Peyer's patch (tissue), 4 donors: ENCODE data around the gene PPAT. TPM values are rescaled to one million over a fixed set of nuclear protein-coding genes. Genes with fewer than 3 reads are reported as not detected.
"Not testable (repeated sequence)": the region's sequence is repeated elsewhere in the genome, so short reads cannot be mapped to it uniquely, and the experiment has no call there.

Experiments
- DNase-seq, 3 donors: peaks; one replicate each; pipeline ENCODE4 v3.0.0-alpha.2; 2017 to 2019
- H3K27ac ChIP-seq, 4 donors: fragments of 200-600 bp; sonication (generic); one replicate each; pipeline ENCODE4 v1.5.1; 2016 to 2019
- H3K27me3 ChIP-seq, 2 donors: fragments of 200-600 bp; sonication (generic); one replicate each; pipeline ENCODE4 v1.5.1; 2019
- H3K36me3 ChIP-seq, 3 donors: fragments of 200-600 bp; sonication (generic); one replicate each; pipeline ENCODE4 v1.5.1; 2016 to 2019
- H3K4me1 ChIP-seq, 4 donors: fragments of 200-600 bp; sonication (generic); one replicate each; pipeline ENCODE4 v1.5.1; 2016 to 2019
- H3K4me3 ChIP-seq, 4 donors: fragments of 200-600 bp; sonication (generic); 1 replicate in 3 of 4; 2 replicates in 1 of 4; pipeline ENCODE4 v1.5.1; 2016 to 2019; ENCODE audit warnings: mild to moderate bottlenecking in 1 of 4
- H3K9me3 ChIP-seq, 4 donors: fragments of 200-600 bp; sonication (generic); one replicate each; pipeline ENCODE4 v1.5.1; 2016 to 2019; ENCODE audit warnings: mild to moderate bottlenecking in 1 of 4
- CTCF ChIP-seq, 6 experiments: fragments of 450-650 bp in 4 of 6; fragments of 200-600 bp in 2 of 6; sonication (generic) in 1 of 6; IDR thresholded peaks; one replicate each; pipeline ENCODE4 v1.5.1; 2017 to 2019; ENCODE audit warnings: antibody characterized with exemption in 6 of 6, mild to moderate bottlenecking in 3 of 6, moderate library complexity in 1 of 6
- POLR2A ChIP-seq, 2 donors: fragments of 450-650 bp; IDR thresholded peaks; one replicate each; pipeline ENCODE4 v1.5.1; 2017; ENCODE audit warnings: antibody characterized with exemption in 2 of 2, mild to moderate bottlenecking in 2 of 2, moderate library complexity in 2 of 2
- total RNA-seq, 4 donors: library from RNA; depleted of rRNA; stranded (reverse); fragments of >200 nt; gene quantifications; one replicate each; pipeline ENCODE4 v1.1.0, GENCODE V29; 2016

Gene PPAT
- total RNA-seq, 4 donors from 2014 or later = 1.6 to 5.0 (median 2.3) TPM

GRCh38 chr4:56464581-56464980, 29.2 kb upstream of the PPAT start:
- Histone ChIP-seq H3K4me1 (peaks cover 0 to 29% (median 11%) of the 10 kb centered on the region in 4 donors), H3K9me3 (no peaks in the 10 kb centered on the region), H3K27me3 (no peaks in the 10 kb centered on the region), H3K27ac (no peak overlapping the region), H3K4me3 (no peak overlapping the region), H3K36me3 (peaks cover 0 to 12% (median 0%) of the 10 kb centered on the region in 3 donors)
- TF ChIP-seq CTCF (IDR thresholded peaks at IDR 0.05) (no peak), POLR2A (IDR thresholded peaks at IDR 0.05) (no peak)
- no peak for DNase-seq

GRCh38 chr4:56463711-56464110, 28.3 kb upstream of the PPAT start:
- Histone ChIP-seq H3K27me3 (no peaks in the 10 kb centered on the region), H3K27ac (no peak overlapping the region), H3K9me3 (no peaks in the 10 kb centered on the region), H3K4me1 (peaks cover 0 to 21% (median 9%) of the 10 kb centered on the region in 4 donors), H3K36me3 (peaks cover 0 to 14% (median 0%) of the 10 kb centered on the region in 3 donors), H3K4me3 (no peak overlapping the region)
- TF ChIP-seq CTCF (IDR thresholded peaks at IDR 0.05) = no peak
- no peak for TF ChIP-seq POLR2A (IDR thresholded peaks at IDR 0.05)
- no peak for DNase-seq

- H3K4me1 ChIP-seq = peaks cover 0 to 14% (median 7%) of the 10 kb centered on the region in 4 donors
- H3K27me3 ChIP-seq = no peaks in the 10 kb centered on the region
- peaks cover 0 to 14% (median 0%) of the 10 kb centered on the region in 3 donors for H3K36me3 ChIP-seq
- no peak overlapping the region for H3K4me3 ChIP-seq
- H3K27ac ChIP-seq = no peak overlapping the region
- DNase-seq = no peak
- H3K9me3 ChIP-seq = no peaks in the 10 kb centered on the region
- TF ChIP-seq POLR2A (IDR thresholded peaks at IDR 0.05) (no peak), CTCF (IDR thresholded peaks at IDR 0.05) (no peak)
These were observed 26.7 kb upstream of the PPAT start for GRCh38 chr4:56462157-56462556.

DNA sequence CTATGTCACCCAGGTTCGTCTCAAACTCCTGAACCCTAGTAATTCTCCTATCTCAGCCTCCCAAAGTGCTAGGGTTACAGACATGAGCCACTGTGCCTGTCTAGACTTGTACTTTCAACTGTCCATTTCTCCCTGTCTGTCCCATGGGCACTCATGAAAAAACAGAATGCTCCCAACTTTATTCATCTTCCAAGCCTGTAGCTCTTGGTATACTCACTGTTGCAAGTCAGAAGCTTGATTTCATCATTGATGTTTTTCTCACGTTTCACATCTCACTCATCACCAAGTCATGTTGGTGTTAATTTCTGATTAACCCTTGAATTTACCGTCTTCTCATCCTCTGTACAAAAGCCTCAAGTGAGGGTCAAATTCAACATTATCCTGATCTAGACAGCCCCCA, 24.7 kb upstream of the PPAT start:
- H3K27me3 ChIP-seq = no peaks in the 10 kb centered on the region

GRCh38 chr4:56450342-56450741, 14.9 kb upstream of the PPAT start:
- no peak for DNase-seq
- no peaks in the 10 kb centered on the region for H3K4me1 ChIP-seq
- H3K36me3 ChIP-seq = peaks cover 0 to 38% (median 0%) of the 10 kb centered on the region in 3 donors
- no peak for TF ChIP-seq CTCF (IDR thresholded peaks at IDR 0.05)
- no peak for TF ChIP-seq POLR2A (IDR thresholded peaks at IDR 0.05)
- no peak overlapping the region for H3K4me3 ChIP-seq
- no peaks in the 10 kb centered on the region for H3K9me3 ChIP-seq
- H3K27ac ChIP-seq = no peak overlapping the region
- H3K27me3 ChIP-seq = no peaks in the 10 kb centered on the region

More for the DNA sequence above, 24.7 kb upstream of the PPAT start:
- Histone ChIP-seq H3K9me3 (no peaks in the 10 kb centered on the region), H3K27ac (no peak overlapping the region), H3K4me1 (no peaks in the 10 kb centered on the region), H3K4me3 (no peak overlapping the region), H3K36me3 (peaks cover 0 to 23% (median 0%) of the 10 kb centered on the region in 3 donors)
- TF ChIP-seq CTCF (IDR thresholded peaks at IDR 0.05) (no peak), POLR2A (IDR thresholded peaks at IDR 0.05) (no peak)
- DNase-seq = no peak

DNA sequence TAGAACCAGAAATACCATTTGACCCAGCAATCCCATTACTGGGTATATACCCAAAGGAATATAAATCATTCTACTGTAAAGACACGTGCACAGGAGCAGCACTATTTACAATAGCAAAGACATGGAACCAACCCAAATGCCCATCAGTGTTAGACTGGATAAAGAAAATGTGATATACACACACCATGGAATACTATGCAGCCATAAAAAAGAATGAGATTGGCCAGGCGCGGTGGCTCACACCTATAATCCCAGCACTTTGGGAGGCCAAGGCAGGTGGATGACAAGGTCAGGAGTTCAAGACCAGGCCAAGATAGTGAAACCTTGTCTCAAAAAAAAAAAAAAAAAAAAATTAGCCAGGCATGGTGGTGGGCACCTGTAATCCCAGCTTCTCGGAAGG, 14.1 kb upstream of the PPAT start:
- not testable (repeated sequence) for H3K4me1 ChIP-seq

More for the DNA sequence above, 14.1 kb upstream of the PPAT start:
- peaks cover 0 to 38% (median 0%) of the 10 kb centered on the region in 3 donors for H3K36me3 ChIP-seq
- not testable (repeated sequence) for H3K27me3 ChIP-seq, H3K27ac ChIP-seq, H3K9me3 ChIP-seq, H3K4me3 ChIP-seq, DNase-seq
